HUES48 (cell line): ENCODE measurements around the gene STAMBPL1.

Experiments used
- H3K27ac ChIP-seq: one replicate; pipeline ENCODE4 v1.7.0; 2013; ENCODE audit warnings: low read depth, low read length, inconsistent platforms
- H3K27me3 ChIP-seq: 2 replicates; pipeline ENCODE4 v1.6.1; 2013; ENCODE audit warnings: mild to moderate bottlenecking, low read length; ENCODE audit not compliant: control insufficient read depth, insufficient read depth
- H3K36me3 ChIP-seq: 2 replicates; pipeline ENCODE4 v1.6.1; 2013; ENCODE audit warnings: low read length; ENCODE audit not compliant: control insufficient read depth, insufficient read depth
- H3K4me1 ChIP-seq: 2 replicates; pipeline ENCODE4 v1.6.1; 2013; ENCODE audit warnings: mild to moderate bottlenecking, low read length; ENCODE audit not compliant: control insufficient read depth, insufficient read depth
- H3K4me3 ChIP-seq: 2 replicates; pipeline ENCODE4 v1.5.1; 2013; ENCODE audit warnings: mild to moderate bottlenecking, low read depth, low read length
- H3K9ac ChIP-seq: 2 replicates; pipeline ENCODE4 v1.6.1; 2013; ENCODE audit warnings: mild to moderate bottlenecking, low read depth, low read length, moderate library complexity
- H3K9me3 ChIP-seq: 2 replicates; pipeline ENCODE4 v1.6.1; 2013; ENCODE audit warnings: low read length; ENCODE audit not compliant: control insufficient read depth, insufficient read depth

Gene STAMBPL1

DNA sequence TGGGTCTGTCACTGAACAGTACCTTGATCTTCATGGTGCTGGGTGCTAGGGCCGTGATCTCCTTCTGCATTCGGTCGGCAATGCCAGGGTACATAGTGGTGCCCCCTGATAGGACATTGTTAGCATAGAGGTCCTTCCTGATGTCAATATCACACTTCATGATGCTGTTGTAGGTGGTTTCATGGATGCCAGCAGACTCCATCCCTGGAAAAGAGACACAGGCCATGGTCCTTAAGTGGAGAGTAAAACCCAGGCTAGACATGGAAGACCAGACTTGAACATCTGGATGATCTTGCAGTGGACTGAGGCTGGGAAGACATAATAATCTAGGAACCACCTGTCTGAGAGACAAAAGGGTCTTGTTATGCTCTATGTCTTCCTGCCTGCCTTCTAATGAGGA lies 58.0 kb downstream of the STAMBPL1 start:
- Histone ChIP-seq H3K9me3 (no peaks in the 10 kb centered on the region), H3K27me3 (no peaks in the 10 kb centered on the region), H3K9ac (no peak overlapping the region), H3K27ac (no peak overlapping the region), H3K4me1 (0 out of 2 replicates have a peak, but pooled peaks cover 3% of the 10 kb centered on the region), H3K36me3 (no peaks in the 10 kb centered on the region), H3K4me3 (no peak overlapping the region)

DNA sequence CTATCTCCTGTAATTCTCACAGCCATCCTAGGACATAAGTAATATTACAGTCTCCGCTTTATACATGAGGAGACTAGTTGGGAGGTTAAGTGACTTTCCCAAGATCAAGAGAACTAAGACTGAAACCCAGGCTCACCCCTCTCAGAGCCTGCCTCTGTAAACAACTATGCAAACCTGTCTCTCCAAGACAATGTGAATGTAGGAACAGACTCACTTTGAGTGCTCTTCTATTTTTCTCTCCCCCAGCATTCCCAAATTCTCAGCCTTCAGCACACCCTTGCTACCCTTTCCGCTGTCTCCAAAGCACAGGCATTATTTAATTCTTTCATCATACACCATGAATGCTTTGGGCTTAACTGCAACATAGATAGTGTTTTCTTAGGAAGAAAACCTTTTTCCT lies 58.9 kb downstream of the STAMBPL1 start:
- H3K9ac ChIP-seq: no peak overlapping the region
- 0 out of 2 replicates have a peak, but pooled peaks cover 3% of the 10 kb centered on the region for H3K4me1 ChIP-seq
- H3K36me3 ChIP-seq: no peaks in the 10 kb centered on the region
- no peaks in the 10 kb centered on the region for H3K27me3 ChIP-seq
- H3K9me3 ChIP-seq: no peaks in the 10 kb centered on the region
- H3K27ac ChIP-seq: no peak overlapping the region
- no peak overlapping the region for H3K4me3 ChIP-seq

DNA sequence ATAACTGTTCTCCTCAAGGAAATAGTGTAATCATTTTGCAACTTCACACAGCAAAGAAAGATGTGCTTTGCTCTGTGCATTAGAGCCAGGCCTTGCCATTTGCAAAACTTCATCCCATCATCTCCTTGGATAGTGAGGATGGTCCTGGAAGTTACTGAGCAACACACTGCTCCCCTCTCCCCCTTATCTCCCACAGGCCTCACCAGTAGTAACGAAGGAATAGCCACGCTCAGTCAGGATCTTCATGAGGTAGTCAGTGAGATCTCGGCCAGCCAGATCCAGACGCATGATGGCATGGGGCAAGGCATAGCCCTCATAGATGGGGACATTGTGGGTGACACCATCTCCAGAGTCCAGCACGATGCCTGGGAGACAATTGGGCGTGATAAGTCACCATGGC lies 61.0 kb downstream of the STAMBPL1 start:
- Histone ChIP-seq H3K4me3 (no peak overlapping the region), H3K27me3 (no peaks in the 10 kb centered on the region), H3K27ac (no peak overlapping the region), H3K9me3 (no peaks in the 10 kb centered on the region), H3K9ac (no peak overlapping the region), H3K36me3 (no peaks in the 10 kb centered on the region), H3K4me1 (no peaks in the 10 kb centered on the region)

DNA sequence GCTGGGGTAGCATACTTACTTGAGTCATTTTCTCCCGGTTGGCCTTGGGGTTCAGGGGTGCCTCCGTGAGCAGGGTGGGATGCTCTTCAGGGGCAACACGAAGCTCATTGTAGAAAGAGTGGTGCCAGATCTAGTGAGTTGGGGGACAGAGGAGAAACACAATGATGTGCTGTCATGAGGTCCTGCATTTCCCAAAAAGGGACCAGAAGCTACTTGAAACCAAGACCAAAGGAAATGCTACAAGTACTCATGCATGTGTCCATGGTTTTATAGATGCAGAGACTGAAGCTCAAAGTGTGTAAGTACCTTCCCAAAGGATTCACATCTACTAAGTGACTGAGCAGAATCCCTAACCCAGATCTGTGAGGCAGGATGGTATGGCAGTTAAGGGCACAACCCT lies 63.7 kb downstream of the STAMBPL1 start:
- Histone ChIP-seq H3K36me3 (no peaks in the 10 kb centered on the region), H3K9me3 (no peaks in the 10 kb centered on the region), H3K9ac (no peak overlapping the region), H3K4me1 (no peaks in the 10 kb centered on the region), H3K27me3 (no peaks in the 10 kb centered on the region), H3K27ac (no peak overlapping the region), H3K4me3 (no peak overlapping the region)

DNA sequence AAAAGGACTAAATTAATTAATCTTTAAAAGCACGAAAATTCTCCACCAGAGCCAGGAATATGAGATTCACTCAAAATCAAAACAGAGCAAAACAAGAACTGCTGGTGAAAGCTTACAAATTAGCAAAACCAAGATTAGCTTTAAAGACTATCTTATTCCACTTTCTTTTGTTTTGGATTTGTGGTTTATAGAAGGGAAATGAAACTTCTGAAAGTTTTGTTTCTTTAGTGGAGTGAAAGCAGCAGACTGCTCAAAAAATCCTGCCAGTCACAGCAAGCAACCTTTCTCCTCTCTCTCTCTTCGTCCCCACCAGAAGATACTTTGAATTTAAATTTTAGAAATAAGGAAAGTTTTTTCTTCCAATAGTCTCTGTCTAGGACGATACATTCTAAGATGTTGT lies 64.8 kb downstream of the STAMBPL1 start:
- no peaks in the 10 kb centered on the region for H3K27me3 ChIP-seq
- no peaks in the 10 kb centered on the region for H3K4me1 ChIP-seq
- H3K36me3 ChIP-seq: no peaks in the 10 kb centered on the region
- no peaks in the 10 kb centered on the region for H3K9me3 ChIP-seq
- H3K4me3 ChIP-seq: no peak overlapping the region
- H3K9ac ChIP-seq: no peak overlapping the region
- no peak overlapping the region for H3K27ac ChIP-seq

DNA sequence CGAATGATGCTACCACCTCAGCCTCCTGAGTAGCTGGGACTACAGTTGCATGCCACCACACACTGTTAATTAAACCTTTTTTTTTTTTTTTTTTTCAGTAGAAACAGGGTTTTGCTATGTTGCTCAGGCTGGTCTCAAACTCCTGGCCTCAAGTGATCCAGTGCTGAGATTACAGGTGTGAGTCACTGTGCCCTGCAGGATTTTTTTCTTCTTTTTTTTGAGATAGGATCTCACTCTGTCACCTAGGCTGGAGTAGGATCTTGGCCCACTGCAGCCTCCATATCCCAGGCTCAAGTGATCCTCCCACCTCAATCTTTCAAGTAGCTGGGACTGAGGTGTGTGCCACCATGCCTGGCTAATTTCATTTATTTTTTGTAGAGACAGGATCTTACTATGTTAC lies 66.2 kb downstream of the STAMBPL1 start:
- peaks cover 4% of the 10 kb centered on the region; the same call in 1 of the 2 replicates for H3K4me1 ChIP-seq
- no peaks in the 10 kb centered on the region for H3K36me3 ChIP-seq
- no peak overlapping the region for H3K9ac ChIP-seq
- no peak overlapping the region for H3K27ac ChIP-seq
- H3K27me3 ChIP-seq: no peaks in the 10 kb centered on the region
- no peaks in the 10 kb centered on the region for H3K9me3 ChIP-seq
- no peak overlapping the region for H3K4me3 ChIP-seq

DNA sequence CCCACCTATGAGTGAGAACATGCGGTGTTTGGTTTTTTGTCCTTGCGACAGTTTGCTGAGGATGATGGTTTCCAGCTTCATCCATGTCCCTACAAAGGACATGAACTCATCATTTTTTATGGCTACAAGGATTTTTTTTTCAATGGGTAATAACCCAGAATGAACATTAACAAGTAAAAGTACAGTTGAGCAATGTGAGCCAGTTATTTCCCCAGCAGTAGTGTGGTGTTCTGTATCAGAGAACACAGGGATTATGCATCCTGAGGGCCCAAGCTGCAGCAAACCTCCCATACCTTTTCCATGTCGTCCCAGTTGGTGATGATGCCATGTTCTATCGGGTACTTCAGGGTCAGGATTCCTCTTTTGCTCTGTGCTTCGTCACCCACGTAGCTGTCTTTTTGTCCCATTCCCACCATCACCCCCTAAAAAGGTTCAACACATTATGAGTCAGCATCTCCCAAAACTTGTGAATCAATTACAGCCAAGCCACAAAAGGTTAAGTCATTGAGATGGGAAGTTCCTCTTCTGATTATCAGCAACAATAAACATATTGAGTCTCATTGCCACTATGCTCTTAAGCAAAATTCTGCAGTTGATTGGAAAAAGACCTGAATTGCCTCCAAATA lies 67.0 kb downstream of the STAMBPL1 start:
- Histone ChIP-seq H3K4me1 (peaks cover 11% of the 10 kb centered on the region), H3K9me3 (no peaks in the 10 kb centered on the region), H3K9ac (no peak overlapping the region), H3K27ac (no peak overlapping the region), H3K4me3 (no peak overlapping the region), H3K27me3 (no peaks in the 10 kb centered on the region), H3K36me3 (no peaks in the 10 kb centered on the region)

DNA sequence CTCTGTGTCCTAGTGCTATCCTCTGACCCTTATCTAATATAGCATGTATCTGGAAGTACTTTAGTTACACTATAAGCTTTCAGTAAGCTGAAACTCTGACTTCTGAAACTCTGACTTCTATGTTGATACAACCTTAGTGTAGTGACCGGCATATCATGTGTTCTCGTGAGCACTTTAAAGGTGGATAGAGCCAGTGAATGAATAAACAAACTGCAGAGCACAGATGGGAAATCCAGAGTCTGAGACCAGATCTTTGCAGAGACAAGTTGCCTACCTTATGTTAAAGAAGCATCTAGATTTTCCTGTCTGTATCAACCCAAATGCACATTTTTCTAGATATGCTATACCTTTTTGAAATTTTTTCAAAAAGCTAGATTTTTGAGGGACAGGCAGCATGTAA lies 69.0 kb downstream of the STAMBPL1 start:
- Histone ChIP-seq H3K4me3 (no peak overlapping the region), H3K27me3 (no peaks in the 10 kb centered on the region), H3K4me1 (peaks cover 11% of the 10 kb centered on the region)

DNA sequence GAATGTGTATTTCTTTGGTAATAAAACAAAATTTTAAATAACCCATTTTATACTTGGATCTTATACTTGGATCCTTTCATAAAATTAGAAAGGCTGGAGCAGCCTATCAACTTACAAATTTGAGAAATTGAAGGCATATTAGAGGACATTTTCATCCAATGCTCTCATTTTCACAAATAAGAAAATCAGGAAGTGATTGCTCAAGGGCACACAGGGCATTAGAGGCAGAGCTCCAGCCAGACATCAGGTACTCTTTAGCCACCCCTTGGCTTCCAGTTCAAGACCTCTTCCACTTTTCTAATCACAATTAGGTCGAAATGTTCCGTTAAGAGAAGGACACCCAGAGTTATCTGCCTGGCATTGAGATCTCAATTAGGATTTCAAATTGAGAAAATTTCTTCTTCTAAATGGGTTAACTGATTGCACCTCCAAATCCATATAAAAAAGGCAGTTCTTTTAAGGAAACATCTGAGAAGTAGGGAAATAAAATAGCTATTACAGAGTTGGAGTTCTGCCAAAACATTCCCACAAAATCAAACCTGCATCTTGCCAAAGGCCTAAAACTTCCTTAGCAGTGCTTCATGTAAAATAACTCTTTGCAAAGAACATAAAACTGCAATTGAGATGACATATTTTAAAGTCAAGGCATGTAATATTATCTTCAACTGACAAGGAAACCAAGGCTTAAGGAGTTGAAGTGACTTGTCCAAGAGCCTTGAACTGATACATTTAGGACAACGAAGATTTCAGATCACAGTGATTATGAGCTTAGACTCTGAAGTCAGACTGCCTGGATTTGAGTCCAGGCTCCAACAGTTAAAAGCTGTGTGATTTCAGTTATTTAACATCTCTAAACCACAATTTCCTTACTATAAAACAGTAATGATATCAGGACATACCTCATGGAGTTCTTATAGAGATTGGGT lies 70.1 kb downstream of the STAMBPL1 start:
- Histone ChIP-seq H3K9ac (no peak overlapping the region), H3K27ac (no peak overlapping the region), H3K4me3 (no peak overlapping the region), H3K36me3 (no peaks in the 10 kb centered on the region), H3K4me1 (peaks cover 11% of the 10 kb centered on the region), H3K27me3 (no peaks in the 10 kb centered on the region), H3K9me3 (no peaks in the 10 kb centered on the region)

More for the DNA sequence above, 69.0 kb downstream of the STAMBPL1 start:
- Histone ChIP-seq H3K9ac (no peak overlapping the region), H3K9me3 (no peaks in the 10 kb centered on the region), H3K27ac (no peak overlapping the region), H3K36me3 (no peaks in the 10 kb centered on the region)

DNA sequence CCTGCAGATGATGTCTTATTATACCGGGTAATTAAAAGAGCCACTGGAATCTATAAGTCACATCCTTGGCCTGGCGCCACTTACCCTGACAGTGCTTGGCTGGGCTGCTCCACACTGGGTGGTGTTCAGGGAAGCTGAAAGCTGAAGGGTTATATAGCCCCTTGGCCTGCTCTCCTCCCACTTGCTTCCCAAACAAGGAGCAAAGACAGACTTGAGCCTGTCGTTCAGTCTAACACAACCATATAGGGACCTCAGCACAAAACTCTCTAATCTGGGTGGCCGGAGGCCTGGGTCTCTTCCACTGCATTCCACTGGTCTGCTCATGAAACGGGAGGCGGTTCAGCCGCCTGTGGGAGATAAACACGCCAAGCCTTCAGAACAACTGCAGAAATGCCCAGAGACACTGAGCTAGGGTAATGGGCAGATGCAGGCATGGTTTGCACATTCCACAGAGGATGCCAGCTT lies 72.6 kb downstream of the STAMBPL1 start, which contains the start of gene ACTA2:
ACTA2 (minus strand) TSS at position 127 of the 465 bp plus-strand sequence. CDS start 3,843 bp downstream, outside the sequence.
- H3K27me3 ChIP-seq: no peaks in the 10 kb centered on the region
- no peaks in the 10 kb centered on the region for H3K9me3 ChIP-seq
- no peaks in the 10 kb centered on the region for H3K36me3 ChIP-seq
- H3K4me1 ChIP-seq: peaks cover 11% of the 10 kb centered on the region
- no peak within 1 kb of the TSS for H3K9ac ChIP-seq
- no peak within 1 kb of the TSS for H3K27ac ChIP-seq
- H3K4me3 ChIP-seq: no peak within 1 kb of the TSS

DNA sequence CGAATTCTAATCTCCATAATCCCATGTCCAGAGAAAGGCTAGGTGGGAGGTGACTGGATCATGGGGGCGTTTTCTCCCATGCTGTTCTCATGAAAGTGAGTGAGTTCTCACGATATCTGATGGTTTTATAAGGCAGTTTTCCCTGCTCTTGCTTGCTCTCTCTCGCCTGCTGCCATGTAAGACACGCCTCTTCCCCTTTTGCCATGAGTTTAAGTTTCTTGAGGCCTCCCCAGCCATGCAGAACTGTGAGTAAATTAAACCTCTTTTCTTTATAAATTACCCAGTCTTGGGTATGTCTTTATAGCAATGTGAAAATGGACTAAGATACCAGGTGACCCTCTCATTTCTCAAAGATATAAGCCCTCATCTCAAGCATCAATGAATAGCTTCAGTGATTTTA lies 73.6 kb downstream of the STAMBPL1 start:
- H3K36me3 ChIP-seq: no peaks in the 10 kb centered on the region
- peaks cover 11% of the 10 kb centered on the region for H3K4me1 ChIP-seq
- no peaks in the 10 kb centered on the region for H3K9me3 ChIP-seq
- H3K9ac ChIP-seq: no peak overlapping the region
- no peak overlapping the region for H3K4me3 ChIP-seq
- H3K27ac ChIP-seq: no peak overlapping the region
- no peaks in the 10 kb centered on the region for H3K27me3 ChIP-seq
